Skeletal muscle cell (primary cell): ENCODE results near the gene GGTLC2.
"Not testable (repeated sequence)": the region's sequence is repeated elsewhere in the genome, so short reads cannot be mapped to it uniquely, and the experiment has no call there.

ENCODE experiments used
- DNase-seq: peaks from one replicate; pipeline ENCODE4 v3.0.0-alpha.2; 2010; ENCODE audit warnings: low read depth
- H3K4me3 ChIP-seq: 2 replicates; pipeline ENCODE4 v1.5.1; 2011; ENCODE audit warnings: low read depth, mild to moderate bottlenecking, control low read depth, low read length, moderate library complexity

The GGTLC2 gene

GRCh38 chr22:22685586-22685985, 41.2 kb downstream of the GGTLC2 start:
- no peak overlapping the region for H3K4me3 ChIP-seq
- DNase-seq, result no peak

GRCh38 chr22:22686202-22687115, 42.0 kb downstream of the GGTLC2 start:
- not testable (repeated sequence) for DNase-seq, H3K4me3 ChIP-seq

- no peak overlapping the region for H3K4me3 ChIP-seq
Measured at GRCh38 chr22:22687638-22688500, 43.5 kb downstream of the GGTLC2 start.

GRCh38 chr22:22689621-22690345, 45.4 kb downstream of the GGTLC2 start:
- DNase-seq, result no peak
- no peak overlapping the region for H3K4me3 ChIP-seq

More at GRCh38 chr22:22687638-22688500, 43.5 kb downstream of the GGTLC2 start:
- no peak for DNase-seq

GRCh38 chr22:22691055-22691454, 46.6 kb downstream of the GGTLC2 start:
- no peak overlapping the region for H3K4me3 ChIP-seq
- no peak for DNase-seq

- H3K4me3 ChIP-seq, result no peak overlapping the region
- peak; percentile 45 for DNase-seq
Measured at GRCh38 chr22:22691716-22692701, 47.6 kb downstream of the GGTLC2 start.

- H3K4me3 ChIP-seq, result no peak overlapping the region
- DNase-seq, result no peak
Measured at GRCh38 chr22:22692707-22693530, 48.5 kb downstream of the GGTLC2 start.

GRCh38 chr22:22693531-22693884, 49.1 kb downstream of the GGTLC2 start:
- no peak for DNase-seq
- no peak overlapping the region for H3K4me3 ChIP-seq

GRCh38 chr22:22694106-22694505, 49.7 kb downstream of the GGTLC2 start:
- DNase-seq, result no peak
- no peak overlapping the region for H3K4me3 ChIP-seq

- H3K4me3 ChIP-seq, result no peak overlapping the region
- no peak for DNase-seq
Measured at GRCh38 chr22:22696104-22696503, 51.7 kb downstream of the GGTLC2 start.
